ENCODE results near the gene FARP2.

- no peak for TF ChIP-seq POLR2A (IDR thresholded peaks at IDR 0.05)
- no peak for TF ChIP-seq CTCF (IDR thresholded peaks at IDR 0.05)
Observed at GRCh38 chr2:241505086-241505780, 149.1 kb downstream of the FARP2 start.
